Activated CD8-positive, alpha-beta memory T cell treated with anti-CD3 and anti-CD28 coated beads, Interleukin-2, amount 50 U/mL, for 1 hour (primary cell): Measurements from ENCODE around the gene NWD2.
"Not testable (repeated sequence)": the region's sequence is repeated elsewhere in the genome, so short reads cannot be mapped to it uniquely, and the experiment has no call there.

Experiments
- DNase-seq: peaks from one replicate; pipeline ENCODE4 v3.0.0-alpha.2; 2020; ENCODE audit errors: extremely low read depth

Gene NWD2

GRCh38 chr4:37392521-37393255, 148.1 kb downstream of the NWD2 start:
- DNase-seq, result no peak

- no peak for DNase-seq
Observed at GRCh38 chr4:37393321-37393720, 148.8 kb downstream of the NWD2 start.

- no peak for DNase-seq
Observed at GRCh38 chr4:37393889-37394288, 149.3 kb downstream of the NWD2 start.

GRCh38 chr4:37397505-37397904, 153.0 kb downstream of the NWD2 start:
- no peak for DNase-seq

- no peak for DNase-seq
Observed at GRCh38 chr4:37400241-37400881, 155.8 kb downstream of the NWD2 start.

- not testable (repeated sequence) for DNase-seq
Observed at GRCh38 chr4:37407938-37408826, 163.6 kb downstream of the NWD2 start.

- not testable (repeated sequence) for DNase-seq
Observed at GRCh38 chr4:37413612-37414011, 169.1 kb downstream of the NWD2 start.

- no peak for DNase-seq
Observed at GRCh38 chr4:37415845-37416369, 171.4 kb downstream of the NWD2 start.

GRCh38 chr4:37421614-37422013, 177.1 kb downstream of the NWD2 start:
- DNase-seq, result no peak

GRCh38 chr4:37422102-37422501, 177.6 kb downstream of the NWD2 start:
- DNase-seq, result no peak

GRCh38 chr4:37422638-37423037, 178.1 kb downstream of the NWD2 start:
- DNase-seq, result no peak

- DNase-seq, result no peak
Observed at GRCh38 chr4:37423310-37423709, 178.8 kb downstream of the NWD2 start.

GRCh38 chr4:37424753-37425152, 180.2 kb downstream of the NWD2 start:
- DNase-seq, result no peak

- DNase-seq, result no peak
Observed at GRCh38 chr4:37425857-37426256, 181.3 kb downstream of the NWD2 start.

GRCh38 chr4:37427193-37427592, 182.7 kb downstream of the NWD2 start:
- DNase-seq, result no peak

- no peak for DNase-seq
Observed at GRCh38 chr4:37429906-37430305, 185.4 kb downstream of the NWD2 start.

- no peak for DNase-seq
Observed at GRCh38 chr4:37430718-37431416, 186.3 kb downstream of the NWD2 start.

- no peak for DNase-seq
Observed at GRCh38 chr4:37431417-37431743, 186.8 kb downstream of the NWD2 start.

- DNase-seq, result no peak
Observed at GRCh38 chr4:37434469-37434868, 189.9 kb downstream of the NWD2 start.

- DNase-seq, result no peak
Observed at GRCh38 chr4:37436546-37436945, 192.0 kb downstream of the NWD2 start.

GRCh38 chr4:37437163-37437562, 192.6 kb downstream of the NWD2 start:
- no peak for DNase-seq
